GM12878 (cell line): ENCODE results near the gene FMNL2.

ENCODE experiments used
- DPF2 ChIP-seq: fragments of 450-650 bp; IDR thresholded peaks from 2 replicates; pipeline ENCODE4 v1.6.1; 2017; ENCODE audit warnings: mild to moderate bottlenecking
- RAD21 ChIP-seq: IDR thresholded peaks from 2 replicates; pipeline ENCODE4 v1.6.1; 2011; ENCODE audit warnings: mild to moderate bottlenecking, low read depth, low read length, moderate library complexity; ENCODE audit not compliant: insufficient read depth
- RCOR1 ChIP-seq: conservative IDR thresholded peaks from 2 replicates; pipeline ENCODE4 v1.6.1; 2012; ENCODE audit warnings: low read depth, low read length, improper control_type of control experiment
- SIX5 ChIP-seq: IDR thresholded peaks from 2 replicates; pipeline ENCODE4 v1.6.1; 2011; ENCODE audit warnings: mild to moderate bottlenecking, low read depth, low read length, moderate library complexity; ENCODE audit not compliant: severe bottlenecking
- SRF ChIP-seq, 2 experiments: IDR thresholded peaks; 2 replicates each; pipeline ENCODE4 v1.6.1; 2011; ENCODE audit warnings: low read depth in 2 of 2, low read length in 2 of 2, mild to moderate bottlenecking in 1 of 2, moderate library complexity in 1 of 2
- YY1 ChIP-seq: IDR thresholded peaks from 2 replicates; pipeline ENCODE4 v1.6.1; 2011; ENCODE audit warnings: low read depth, mild to moderate bottlenecking, low read length

DNA sequence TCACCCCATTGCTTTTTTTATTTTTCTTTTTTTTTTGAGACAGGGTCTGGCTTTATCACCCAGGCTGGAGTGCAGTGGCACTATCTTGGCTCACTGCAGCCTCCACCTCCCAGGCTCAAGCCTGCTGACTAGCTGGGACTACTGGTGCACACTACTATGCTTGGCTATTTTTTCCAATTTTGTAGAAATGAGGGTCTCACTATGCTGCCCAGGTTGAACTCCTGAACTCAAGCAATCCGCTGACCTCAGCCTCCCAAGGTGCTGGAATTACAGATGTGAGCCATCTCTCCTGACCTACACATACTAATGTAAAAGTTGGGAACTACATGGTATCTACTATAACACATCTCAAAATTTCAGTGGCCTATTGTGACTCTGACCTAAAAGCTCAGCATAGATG is 101.2 kb downstream of the FMNL2 start:
- TF ChIP-seq RCOR1 (no peak), DPF2 (no peak), SIX5 (no peak), SRF (IDR thresholded peaks at IDR 0.05; ENCODE audit: low read depth in 2 of 2, low read length in 2 of 2) (no peak), YY1 (no peak), RAD21 (no peak)
